A549 treated with AZD9567 at 1 μM for 4 hours (cell line): Measurements from ENCODE around the gene RNU6-7. TPM values are rescaled to one million over a fixed set of nuclear protein-coding genes. Genes with fewer than 3 reads are reported as not detected.

Experiments
- total RNA-seq: library from RNA; stranded (reverse); fragments of 200-300 nt; extraction: Qiagen RNA extraction; gene quantifications from 5 replicates; pipeline ENCODE4 v1.2.3, GENCODE V29; 2022; ENCODE audit not compliant: insufficient read depth

RNU6-7 gene
- not detected in 5 replicates for total RNA-seq

GRCh38 chr14:32201816-32202490 is at the start of gene RNU6-7:
Gene RNU6-7 (plus strand): TSS chr14:32202045.

GRCh38 chr14:32202998-32203882 is 1.4 kb downstream of the RNU6-7 start, which contains the start of gene RNU6-8:
Gene RNU6-8 (minus strand): TSS chr14:32203269.

Other genes with a start within 250 kb of the RNU6-7 start
- 34.8 to 40.4 TPM (median 38.6 TPM) in 5 replicates for gene ARHGAP5, start 124.7 kb upstream of the RNU6-7 start, total RNA-seq
- gene RNU6-8, start 1.2 kb downstream of the RNU6-7 start, total RNA-seq, result not detected in 5 replicates
- gene AKAP6, start 127.3 kb downstream of the RNU6-7 start, total RNA-seq, result 0.37 to 0.70 TPM (median 0.54 TPM) in 4 of 5 replicates, not detected in the other